ENCODE measurements around the gene SETDB2. TPM values are rescaled to one million over a fixed set of nuclear protein-coding genes. Genes with fewer than 3 reads are reported as not detected.

The SETDB2 gene
- total and polyA plus RNA-seq, 5 donors, result 5.0 to 18.6 (median 14.0) TPM

DNA sequence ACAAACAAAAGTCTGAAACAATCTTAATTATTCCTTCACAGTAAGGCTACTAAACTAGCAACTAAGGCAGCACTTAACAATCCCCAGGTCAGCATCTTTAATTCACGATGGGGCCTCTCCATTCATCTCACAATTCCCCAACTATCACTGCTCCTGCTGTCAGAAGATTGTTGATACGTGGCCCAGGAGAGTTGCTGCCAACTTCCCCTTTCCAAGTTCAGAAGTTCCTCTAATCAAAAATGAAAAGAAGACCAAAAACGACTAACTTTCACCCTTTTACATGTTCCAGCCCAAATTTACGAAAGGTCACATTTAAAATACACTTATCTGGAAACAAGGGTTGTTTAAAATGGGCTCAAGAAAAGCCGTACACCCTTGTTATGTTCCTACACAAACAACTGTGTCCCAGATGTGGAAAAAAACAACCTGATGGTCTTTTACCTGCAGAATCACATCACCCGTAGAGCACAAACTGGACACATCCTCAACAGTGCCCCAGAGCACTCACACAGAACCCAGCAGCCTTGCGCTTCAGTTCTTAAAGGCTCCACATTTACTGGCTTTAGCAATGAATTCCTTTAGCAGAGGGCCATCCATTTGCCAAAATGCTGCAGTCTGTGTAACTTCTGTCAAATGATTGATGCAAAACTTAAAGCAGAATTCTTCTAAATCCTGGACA is 89.7 kb downstream of the SETDB2 start:
- no peaks in the 10 kb centered on the region for H3K27me3 ChIP-seq (ENCODE audit: control insufficient read depth, insufficient read depth)
- H3K27ac ChIP-seq (ENCODE audit: low read length), result no peak overlapping the region
- no peaks in the 10 kb centered on the region for H3K9me3 ChIP-seq (ENCODE audit: control insufficient read depth, low read length)
- 60% methylated on average over 7 of the region's 7 CpGs for WGBS
- H3K4me1 ChIP-seq (ENCODE audit: control insufficient read depth, insufficient read depth, low read length), result peaks cover 4% of the 10 kb centered on the region
- intact Hi-C loops (cut with DNase I), result no loop called here
- H3K4me3 ChIP-seq (ENCODE audit: low read length), result no peak overlapping the region
- ATAC-seq (no peak), DNase-seq (no peak)

- no peak for DNase-seq
- ATAC-seq, result no peak
- Histone ChIP-seq H3K27me3 (ENCODE audit: control insufficient read depth, insufficient read depth) (no peaks in the 10 kb centered on the region), H3K27ac (ENCODE audit: low read length) (no peak overlapping the region), H3K4me3 (ENCODE audit: low read length) (no peak overlapping the region), H3K4me1 (ENCODE audit: control insufficient read depth, insufficient read depth, low read length) (peaks cover 3% of the 10 kb centered on the region), H3K9me3 (ENCODE audit: control insufficient read depth, low read length) (no peaks in the 10 kb centered on the region)
- 69% methylated on average over 7 of the region's 7 CpGs for WGBS
- intact Hi-C loops (cut with DNase I), result no loop called here
These were observed 92.2 kb downstream of the SETDB2 start for GRCh38 chr13:49536144-49536873.

- peaks cover 1% of the 10 kb centered on the region for H3K4me1 ChIP-seq (ENCODE audit: control insufficient read depth, insufficient read depth, low read length)
- H3K27ac ChIP-seq (ENCODE audit: low read length), result no peak overlapping the region
- ATAC-seq, result peak in 1 of 2 donors; percentile 35
- DNase-seq, result no peak
- no peaks in the 10 kb centered on the region for H3K27me3 ChIP-seq (ENCODE audit: control insufficient read depth, insufficient read depth)
- H3K4me3 ChIP-seq (ENCODE audit: low read length), result no peak overlapping the region
- no peaks in the 10 kb centered on the region for H3K9me3 ChIP-seq (ENCODE audit: control insufficient read depth, low read length)
- intact Hi-C loops (cut with DNase I), result no loop called here
- WGBS, result 83% methylated on average over 2 of the region's 2 CpGs
These were observed 94.3 kb downstream of the SETDB2 start for GRCh38 chr13:49538404-49538803.

GRCh38 chr13:49539313-49539712 is 95.2 kb downstream of the SETDB2 start:
- 68% methylated on average over 5 of the region's 5 CpGs for WGBS
- Histone ChIP-seq H3K27me3 (ENCODE audit: control insufficient read depth, insufficient read depth) (no peaks in the 10 kb centered on the region), H3K9me3 (ENCODE audit: control insufficient read depth, low read length) (no peaks in the 10 kb centered on the region), H3K4me3 (ENCODE audit: low read length) (no peak overlapping the region), H3K4me1 (ENCODE audit: control insufficient read depth, insufficient read depth, low read length) (peaks cover 1% of the 10 kb centered on the region), H3K27ac (ENCODE audit: low read length) (no peak overlapping the region)
- no peak for ATAC-seq
- intact Hi-C loops (cut with DNase I), result no loop called here
- no peak for DNase-seq

GRCh38 chr13:49539746-49540145 is 95.7 kb downstream of the SETDB2 start:
- no peak overlapping the region for H3K27ac ChIP-seq (ENCODE audit: low read length)
- WGBS, result 84% methylated on average over 3 of the region's 3 CpGs
- intact Hi-C loops (cut with DNase I), result loop anchor here in 1 of 4 donors (10.0 kb wide), 1 partner anchor 65 kb away; no protein-coding TSS in a partner anchor

GRCh38 chr13:49540552-49540951 is 96.5 kb downstream of the SETDB2 start:
- intact Hi-C loops (cut with DNase I), result loop anchor here in 1 of 4 donors (10.0 kb wide), 1 partner anchor 64 kb away; no protein-coding TSS in a partner anchor
- Histone ChIP-seq H3K4me1 (ENCODE audit: control insufficient read depth, insufficient read depth, low read length) (no peaks in the 10 kb centered on the region), H3K27ac (ENCODE audit: low read length) (peak overlapping the region; percentile 56), H3K9me3 (ENCODE audit: control insufficient read depth, low read length) (no peaks in the 10 kb centered on the region), H3K4me3 (ENCODE audit: low read length) (peak overlapping the region; percentile 18), H3K27me3 (ENCODE audit: control insufficient read depth, insufficient read depth) (no peaks in the 10 kb centered on the region)
- DNase-seq (no peak), ATAC-seq (peak in 1 of 2 donors; percentile 52)
- 64% methylated on average over 7 of the region's 7 CpGs for WGBS

More at GRCh38 chr13:49539746-49540145, 95.7 kb downstream of the SETDB2 start:
- Histone ChIP-seq H3K9me3 (ENCODE audit: control insufficient read depth, low read length) (no peaks in the 10 kb centered on the region), H3K4me1 (ENCODE audit: control insufficient read depth, insufficient read depth, low read length) (peaks cover 1% of the 10 kb centered on the region), H3K4me3 (ENCODE audit: low read length) (no peak overlapping the region), H3K27me3 (ENCODE audit: control insufficient read depth, insufficient read depth) (no peaks in the 10 kb centered on the region)
- no peak for DNase-seq
- ATAC-seq, result no peak

- DNase-seq (no peak), ATAC-seq (no peak)
- Histone ChIP-seq H3K4me1 (ENCODE audit: control insufficient read depth, insufficient read depth, low read length) (no peaks in the 10 kb centered on the region), H3K4me3 (ENCODE audit: low read length) (no peak overlapping the region), H3K9me3 (ENCODE audit: control insufficient read depth, low read length) (no peaks in the 10 kb centered on the region), H3K27ac (ENCODE audit: low read length) (no peak overlapping the region), H3K27me3 (ENCODE audit: control insufficient read depth, insufficient read depth) (no peaks in the 10 kb centered on the region)
- intact Hi-C loops (cut with DNase I), result loop anchor here in 1 of 4 donors (10.0 kb wide), 1 partner anchor 61 kb away; no protein-coding TSS in a partner anchor
- WGBS, result 94% methylated on average over 3 of the region's 3 CpGs
These were observed 99.6 kb downstream of the SETDB2 start for GRCh38 chr13:49543656-49544055.

Other genes with a start within 250 kb of the SETDB2 start
- not detected for gene MLNR, start 223.9 kb upstream of the SETDB2 start, total RNA-seq
- gene MLNR, start 223.9 kb upstream of the SETDB2 start, polyA plus RNA-seq, result not detected
- gene CDADC1, start 196.3 kb upstream of the SETDB2 start, total RNA-seq, result 10 to 100 TPM in 1 of 4 donors, 1 to 10 TPM in 3; 5.6 to 10.9 (median 9.0) TPM
- 5.9 TPM for gene CDADC1, start 196.3 kb upstream of the SETDB2 start, polyA plus RNA-seq
- 10 to 100 TPM; 24.6 to 31.7 (median 28.2) TPM for gene CAB39L, start 210 bp upstream of the SETDB2 start, total RNA-seq
- 15.4 TPM for gene CAB39L, start 210 bp upstream of the SETDB2 start, polyA plus RNA-seq
- gene PHF11, start 51.7 kb downstream of the SETDB2 start, total RNA-seq, result 10 to 100 TPM; 20.2 to 31.1 (median 23.9) TPM
- 23.8 TPM for gene PHF11, start 51.7 kb downstream of the SETDB2 start, polyA plus RNA-seq
- 10 to 100 TPM; 16.7 to 20.3 (median 19.0) TPM for gene RCBTB1, start 141.3 kb downstream of the SETDB2 start, total RNA-seq
- 10.8 TPM for gene RCBTB1, start 141.3 kb downstream of the SETDB2 start, polyA plus RNA-seq
- gene ARL11, start 184.2 kb downstream of the SETDB2 start, total RNA-seq, result under 1 TPM; 0.33 to 0.82 (median 0.54) TPM
- 0.32 TPM for gene ARL11, start 184.2 kb downstream of the SETDB2 start, polyA plus RNA-seq
- gene EBPL, start 247.2 kb downstream of the SETDB2 start, total RNA-seq, result 10 to 100 TPM in 3 of 4 donors, 1 to 10 TPM in 1; 8.1 to 11.5 (median 11.0) TPM
- 9.3 TPM for gene EBPL, start 247.2 kb downstream of the SETDB2 start, polyA plus RNA-seq

All from right cardiac atrium (tissue), 5 donors.